GM19395 (cell line): ENCODE data around the gene TOMM6.
"Not testable (repeated sequence)": the region's sequence is repeated elsewhere in the genome, so short reads cannot be mapped to it uniquely, and the experiment has no call there.

Source experiments
- ATAC-seq: cut with Tn5 transposase; IDR thresholded peaks from one replicate; pipeline ENCODE4 v1.9.1; 2021; ENCODE audit warnings: mild to moderate bottlenecking, moderate library complexity; ENCODE audit not compliant: unreplicated experiment

The TOMM6 gene

GRCh38 chr6:41759905-41760579, 27.5 kb upstream of the TOMM6 start:
- no peak for ATAC-seq

- no peak for ATAC-seq
Observed at GRCh38 chr6:41763470-41763869, 24.0 kb upstream of the TOMM6 start.

GRCh38 chr6:41766043-41766664, 21.3 kb upstream of the TOMM6 start:
- ATAC-seq: not testable (repeated sequence)

GRCh38 chr6:41767112-41767833, 20.2 kb upstream of the TOMM6 start:
- no peak for ATAC-seq

GRCh38 chr6:41768545-41769308, 18.8 kb upstream of the TOMM6 start:
- no peak for ATAC-seq

- no peak for ATAC-seq
Observed at GRCh38 chr6:41769376-41769775, 18.1 kb upstream of the TOMM6 start.

- ATAC-seq: no peak
Observed at GRCh38 chr6:41770381-41771057, 17.0 kb upstream of the TOMM6 start.

GRCh38 chr6:41771058-41771983, 16.2 kb upstream of the TOMM6 start:
- no peak for ATAC-seq

GRCh38 chr6:41774841-41775240, 12.7 kb upstream of the TOMM6 start:
- no peak for ATAC-seq

- no peak for ATAC-seq
Observed at GRCh38 chr6:41775293-41775882, 12.1 kb upstream of the TOMM6 start.

GRCh38 chr6:41777551-41778285, 9.8 kb upstream of the TOMM6 start:
- no peak for ATAC-seq

GRCh38 chr6:41778895-41779294, 8.6 kb upstream of the TOMM6 start:
- no peak for ATAC-seq

GRCh38 chr6:41779336-41779735, 8.2 kb upstream of the TOMM6 start:
- ATAC-seq: peak; percentile 15

GRCh38 chr6:41779788-41780550, 7.5 kb upstream of the TOMM6 start, which contains the start of gene FRS3:
FRS3 (minus strand) TSS chr6:41779900; CDS start chr6:41776987, 2,913 bp downstream.
- ATAC-seq: peak; percentile 91

GRCh38 chr6:41780551-41781365, 6.7 kb upstream of the TOMM6 start, which contains the start of gene PRICKLE4:
PRICKLE4 (plus strand) TSS chr6:41780782; CDS start chr6:41783474, 2,692 bp downstream.
- peak; percentile 9 for ATAC-seq

GRCh38 chr6:41781366-41781730, 6.1 kb upstream of the TOMM6 start:
- no peak for ATAC-seq
